Loucy (cell line): ENCODE results near the gene CCDC178.

Experiments
- EZH2phosphoT487 ChIP-seq: fragments of 200-600 bp; IDR thresholded peaks from 2 replicates; pipeline ENCODE4 v1.6.1; 2018; ENCODE audit warnings: antibody characterized with exemption, mild to moderate bottlenecking, moderate library complexity, borderline replicate concordance
- TF ChIP-seq, protein P1 (sequence below): fragments of 200-600 bp; sonication (generic); conservative IDR thresholded peaks from 2 replicates; pipeline ENCODE4 v1.5.1; 2014; ENCODE audit warnings: mild to moderate bottlenecking, antibody characterized with exemption, low read length

DNA sequence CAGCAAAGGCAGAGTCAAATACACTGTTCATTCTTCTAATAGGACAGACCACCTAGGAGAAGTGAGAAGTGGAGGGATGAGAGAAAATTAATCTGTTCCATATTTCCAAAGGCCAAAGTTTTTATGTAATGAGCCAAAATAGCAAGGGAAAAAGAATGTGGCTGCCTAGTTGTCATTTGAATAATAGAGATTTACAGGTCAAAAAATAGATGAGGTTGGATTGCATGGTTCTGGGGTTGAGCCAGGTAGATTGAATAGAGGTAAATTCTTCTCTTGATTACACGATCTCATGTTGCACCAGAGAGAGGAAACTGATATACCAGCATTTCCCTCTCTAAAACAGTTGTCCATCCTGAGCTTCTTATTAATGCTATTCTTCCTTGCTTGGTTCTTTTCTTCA, 325.8 kb downstream of the CCDC178 start:
- TF ChIP-seq, protein P1, sequence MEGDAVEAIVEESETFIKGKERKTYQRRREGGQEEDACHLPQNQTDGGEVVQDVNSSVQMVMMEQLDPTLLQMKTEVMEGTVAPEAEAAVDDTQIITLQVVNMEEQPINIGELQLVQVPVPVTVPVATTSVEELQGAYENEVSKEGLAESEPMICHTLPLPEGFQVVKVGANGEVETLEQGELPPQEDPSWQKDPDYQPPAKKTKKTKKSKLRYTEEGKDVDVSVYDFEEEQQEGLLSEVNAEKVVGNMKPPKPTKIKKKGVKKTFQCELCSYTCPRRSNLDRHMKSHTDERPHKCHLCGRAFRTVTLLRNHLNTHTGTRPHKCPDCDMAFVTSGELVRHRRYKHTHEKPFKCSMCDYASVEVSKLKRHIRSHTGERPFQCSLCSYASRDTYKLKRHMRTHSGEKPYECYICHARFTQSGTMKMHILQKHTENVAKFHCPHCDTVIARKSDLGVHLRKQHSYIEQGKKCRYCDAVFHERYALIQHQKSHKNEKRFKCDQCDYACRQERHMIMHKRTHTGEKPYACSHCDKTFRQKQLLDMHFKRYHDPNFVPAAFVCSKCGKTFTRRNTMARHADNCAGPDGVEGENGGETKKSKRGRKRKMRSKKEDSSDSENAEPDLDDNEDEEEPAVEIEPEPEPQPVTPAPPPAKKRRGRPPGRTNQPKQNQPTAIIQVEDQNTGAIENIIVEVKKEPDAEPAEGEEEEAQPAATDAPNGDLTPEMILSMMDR: no peak
- TF ChIP-seq EZH2phosphoT487: no peak
